ENCODE measurements around the gene HOXA11. TPM values are rescaled to one million over a fixed set of nuclear protein-coding genes. Genes with fewer than 3 reads are reported as not detected.

Gene HOXA11
- total and polyA plus RNA-seq, 12 donors = 0.13 to 3.0 (median 1.2) TPM; not detected in 2

DNA sequence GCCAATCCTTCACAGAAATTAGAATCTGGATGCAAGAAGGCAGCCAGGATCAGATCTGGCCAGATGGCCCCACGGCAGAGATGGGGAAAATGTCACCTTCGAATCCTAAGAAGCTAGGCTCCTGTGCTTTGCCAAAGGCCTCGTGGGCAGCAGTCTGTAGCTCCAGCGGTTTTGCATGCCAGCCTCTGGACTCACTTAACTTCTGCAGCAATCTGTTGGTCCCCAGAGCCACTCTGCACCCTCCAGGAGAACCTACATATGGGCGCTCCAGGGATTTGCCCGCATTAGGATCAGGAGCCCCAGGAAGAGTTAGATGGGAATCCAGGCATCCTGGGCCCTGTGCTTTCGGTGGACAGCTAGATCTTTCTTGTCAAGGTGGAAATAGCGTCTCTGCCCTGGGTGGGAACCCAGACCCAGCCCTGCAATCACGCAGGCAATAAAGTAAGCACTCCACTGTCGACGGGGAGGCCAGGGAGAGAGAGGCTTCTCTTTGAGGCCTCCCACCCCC lies 25.0 kb upstream of the HOXA11 start:
- no peaks in the 10 kb centered on the region for H3K36me3 ChIP-seq (replicated peaks in 1 of 2)
- no peak for TF ChIP-seq POLR2A (IDR thresholded peaks at IDR 0.05)
- TF ChIP-seq, protein P1, sequence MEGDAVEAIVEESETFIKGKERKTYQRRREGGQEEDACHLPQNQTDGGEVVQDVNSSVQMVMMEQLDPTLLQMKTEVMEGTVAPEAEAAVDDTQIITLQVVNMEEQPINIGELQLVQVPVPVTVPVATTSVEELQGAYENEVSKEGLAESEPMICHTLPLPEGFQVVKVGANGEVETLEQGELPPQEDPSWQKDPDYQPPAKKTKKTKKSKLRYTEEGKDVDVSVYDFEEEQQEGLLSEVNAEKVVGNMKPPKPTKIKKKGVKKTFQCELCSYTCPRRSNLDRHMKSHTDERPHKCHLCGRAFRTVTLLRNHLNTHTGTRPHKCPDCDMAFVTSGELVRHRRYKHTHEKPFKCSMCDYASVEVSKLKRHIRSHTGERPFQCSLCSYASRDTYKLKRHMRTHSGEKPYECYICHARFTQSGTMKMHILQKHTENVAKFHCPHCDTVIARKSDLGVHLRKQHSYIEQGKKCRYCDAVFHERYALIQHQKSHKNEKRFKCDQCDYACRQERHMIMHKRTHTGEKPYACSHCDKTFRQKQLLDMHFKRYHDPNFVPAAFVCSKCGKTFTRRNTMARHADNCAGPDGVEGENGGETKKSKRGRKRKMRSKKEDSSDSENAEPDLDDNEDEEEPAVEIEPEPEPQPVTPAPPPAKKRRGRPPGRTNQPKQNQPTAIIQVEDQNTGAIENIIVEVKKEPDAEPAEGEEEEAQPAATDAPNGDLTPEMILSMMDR (IDR thresholded peaks at IDR 0.05) = no peak
- H3K9me3 ChIP-seq (replicated peaks in 1 of 3) = no peaks in the 10 kb centered on the region
- no peak for DNase-seq
- H3K27me3 ChIP-seq = peaks cover 79% of the 10 kb centered on the region
- peak overlapping the region in 1 of 4 donors; percentile 50 for H3K4me3 ChIP-seq
- intact Hi-C loops (cut with DNase I) = loop anchor here (10.0 kb wide), 3 partner anchors 365 to 805 kb away; no protein-coding TSS in a partner anchor
- 41 to 54% (median 49%) methylated on average over 9 to 11 of the region's 11 CpGs for WGBS, 4 donors
- H3K27ac ChIP-seq = no peak overlapping the region
- H3K4me1 ChIP-seq (replicated peaks in 1 of 2) = peaks cover 0 to 10% of the 10 kb centered on the region in 2 donors

DNA sequence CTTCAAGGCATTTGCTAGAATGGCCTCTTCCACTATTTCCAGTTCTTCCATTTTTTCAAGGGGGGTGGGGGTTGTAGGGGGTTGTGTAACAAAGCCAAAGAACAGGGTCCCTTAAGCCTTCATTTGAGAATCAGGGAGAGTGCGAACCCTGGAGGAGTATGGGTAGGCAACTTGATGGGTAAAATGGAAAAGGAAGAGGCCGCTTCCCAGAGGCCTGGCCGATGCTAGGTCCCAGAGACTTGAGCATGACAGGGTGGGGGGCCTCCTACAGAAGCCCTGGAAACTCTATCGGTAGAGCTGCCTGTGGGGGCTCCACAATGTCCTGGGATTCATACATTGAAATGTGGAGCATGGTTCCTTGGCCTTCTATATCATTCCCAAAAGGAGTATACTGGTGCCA lies 24.0 kb upstream of the HOXA11 start:
- H3K4me3 ChIP-seq = no peak overlapping the region
- no peak overlapping the region for H3K27ac ChIP-seq
- 80 to 84% (median 82%) methylated on average over 4 of the region's 4 CpGs for WGBS, 4 donors
- peaks cover 82% of the 10 kb centered on the region for H3K27me3 ChIP-seq
- H3K4me1 ChIP-seq (replicated peaks in 1 of 2) = peaks cover 0 to 11% of the 10 kb centered on the region in 2 donors
- no peaks in the 10 kb centered on the region for H3K36me3 ChIP-seq (replicated peaks in 1 of 2)
- intact Hi-C loops (cut with DNase I) = loop anchor here (10.0 kb wide), 2 partner anchors 366 to 806 kb away; no protein-coding TSS in a partner anchor
- TF ChIP-seq POLR2A (IDR thresholded peaks at IDR 0.05) = no peak
- TF ChIP-seq, protein P1 (IDR thresholded peaks at IDR 0.05) = no peak
- no peak for DNase-seq
- H3K9me3 ChIP-seq (replicated peaks in 1 of 3) = no peaks in the 10 kb centered on the region

DNA sequence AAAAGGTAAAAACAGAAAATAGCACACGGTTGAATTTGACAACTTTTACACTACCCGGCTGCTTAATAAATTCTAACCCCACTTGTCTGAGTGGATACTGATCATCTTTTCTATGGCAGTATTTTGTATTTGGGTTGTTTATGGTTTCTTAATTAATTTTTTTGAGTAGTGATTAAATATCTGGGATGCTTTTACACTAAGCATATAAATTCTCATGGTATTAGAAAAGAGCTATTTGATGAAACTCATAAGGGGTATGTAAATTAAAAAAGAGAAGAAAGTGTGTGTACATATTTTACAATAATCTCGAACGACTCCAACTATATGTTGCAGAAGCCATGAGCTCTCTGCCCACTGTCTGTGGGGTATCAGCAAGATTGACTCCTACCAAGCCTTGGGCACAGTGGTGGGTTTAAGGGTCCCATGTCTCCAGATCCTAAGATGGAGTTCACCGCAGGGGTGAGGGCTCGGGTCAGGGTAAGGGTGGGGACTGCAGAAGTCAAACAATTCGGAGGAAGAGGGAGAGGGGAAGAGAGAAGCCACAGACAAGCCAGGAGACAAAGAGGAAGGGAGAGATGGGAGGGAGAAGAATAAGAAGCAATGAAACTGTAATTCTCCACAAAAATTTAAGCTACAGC lies 22.4 kb upstream of the HOXA11 start:
- 54 to 62% (median 57%) methylated on average over 7 of the region's 7 CpGs for WGBS, 4 donors
- peaks cover 81% of the 10 kb centered on the region for H3K27me3 ChIP-seq
- TF ChIP-seq, protein P1 (IDR thresholded peaks at IDR 0.05) = no peak
- TF ChIP-seq POLR2A (IDR thresholded peaks at IDR 0.05) = no peak
- peaks cover 0 to 11% of the 10 kb centered on the region in 2 donors for H3K4me1 ChIP-seq (replicated peaks in 1 of 2)
- DNase-seq = no peak
- H3K9me3 ChIP-seq (replicated peaks in 1 of 3) = no peaks in the 10 kb centered on the region
- intact Hi-C loops (cut with DNase I) = loop anchor here (10.0 kb wide), 2 partner anchors 367 to 807 kb away; no protein-coding TSS in a partner anchor
- no peaks in the 10 kb centered on the region for H3K36me3 ChIP-seq (replicated peaks in 1 of 2)
- no peak overlapping the region for H3K27ac ChIP-seq
- no peak overlapping the region for H3K4me3 ChIP-seq

DNA sequence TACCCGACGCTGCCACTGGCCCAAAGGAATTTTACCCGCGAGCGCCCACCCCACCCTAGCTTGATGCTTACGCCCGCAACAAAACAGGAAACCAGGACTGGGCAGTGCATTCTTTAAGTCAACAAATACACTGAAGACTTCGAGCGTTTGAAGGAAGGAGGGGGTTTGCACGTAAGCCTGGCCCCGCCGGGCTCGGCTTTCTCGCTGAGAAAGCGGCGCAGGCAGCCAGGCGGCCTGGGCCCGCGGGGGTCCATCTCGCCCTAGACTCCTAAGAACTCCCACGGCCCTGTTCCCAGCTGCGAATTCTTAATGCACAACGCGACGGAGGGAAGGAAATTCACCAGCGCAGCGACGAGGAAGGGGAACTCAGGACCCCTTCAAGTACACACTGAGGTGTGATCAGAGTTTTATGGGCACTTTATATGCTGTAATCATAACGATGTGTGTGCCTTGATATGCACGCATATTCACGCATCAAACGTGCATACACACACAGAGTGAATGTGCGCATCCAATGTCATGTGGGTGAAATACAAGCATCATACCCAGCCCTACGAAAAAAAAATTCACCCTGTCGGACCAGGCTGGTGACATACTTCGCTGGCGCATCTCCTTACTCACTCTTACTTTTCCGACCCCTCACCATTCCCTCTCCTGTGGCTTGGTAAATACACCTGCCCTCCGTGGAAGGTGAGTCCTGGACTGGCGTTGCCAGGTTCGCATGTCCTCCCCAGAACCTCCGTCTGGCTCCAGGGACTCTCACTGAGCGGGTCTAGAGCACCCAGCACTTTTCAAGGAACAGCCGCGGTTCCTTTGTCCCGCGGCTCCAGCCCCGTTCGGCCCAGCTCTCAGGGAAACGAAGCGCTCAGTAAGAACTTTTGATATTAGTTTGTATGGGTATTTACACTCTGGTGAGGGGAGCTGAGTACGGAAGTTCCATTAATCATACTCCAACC lies 20.6 kb upstream of the HOXA11 start:
- TF ChIP-seq POLR2A (IDR thresholded peaks at IDR 0.05) = no peak
- TF ChIP-seq, protein P1 (IDR thresholded peaks at IDR 0.05) = no peak
- WGBS, 4 donors = 12 to 15% (median 14%) methylated on average over 40 to 52 of the region's 52 CpGs
- H3K4me3 ChIP-seq = no peak overlapping the region
- H3K9me3 ChIP-seq (replicated peaks in 1 of 3) = no peaks in the 10 kb centered on the region
- peaks cover 0 to 10% of the 10 kb centered on the region in 2 donors for H3K4me1 ChIP-seq (replicated peaks in 1 of 2)
- H3K27me3 ChIP-seq = peaks cover 82% of the 10 kb centered on the region
- intact Hi-C loops (cut with DNase I) = loop anchor here (10.0 kb wide), 2 partner anchors 369 to 809 kb away; no protein-coding TSS in a partner anchor
- no peak overlapping the region for H3K27ac ChIP-seq
- H3K36me3 ChIP-seq (replicated peaks in 1 of 2) = no peaks in the 10 kb centered on the region
- DNase-seq = no peak

Data from adrenal gland (tissue), 12 donors.